ENCODE results near the gene NDUFS1. TPM values are rescaled to one million over a fixed set of nuclear protein-coding genes. Genes with fewer than 3 reads are reported as not detected.

The NDUFS1 gene
- total and polyA plus RNA-seq, 10 of the 15 experiments (the other 5 are each of a cell fraction or from before 2014, with no cell fraction given) = 62.6 to 108 (median 90.4) TPM

DNA sequence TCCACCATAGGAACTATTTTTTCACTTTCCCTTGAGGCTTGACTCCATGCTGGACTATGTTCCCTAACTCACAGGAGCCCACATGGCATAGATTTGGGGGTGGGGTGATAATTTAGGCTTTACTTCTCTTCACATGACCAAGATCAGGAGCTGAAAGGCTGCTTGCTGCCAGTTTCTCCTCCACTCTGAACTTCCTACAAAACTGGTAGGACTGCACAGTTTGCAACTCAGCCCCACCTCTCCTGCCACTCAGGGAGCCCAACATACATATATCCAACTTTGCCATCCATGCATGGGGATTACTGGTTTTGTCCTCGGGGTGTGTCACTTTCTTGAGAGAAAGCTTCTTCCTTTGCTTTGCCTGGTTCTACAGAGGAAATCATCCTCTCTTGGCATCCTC, 87.4 kb downstream of the NDUFS1 start (continued):
- TF ChIP-seq, protein P1, sequence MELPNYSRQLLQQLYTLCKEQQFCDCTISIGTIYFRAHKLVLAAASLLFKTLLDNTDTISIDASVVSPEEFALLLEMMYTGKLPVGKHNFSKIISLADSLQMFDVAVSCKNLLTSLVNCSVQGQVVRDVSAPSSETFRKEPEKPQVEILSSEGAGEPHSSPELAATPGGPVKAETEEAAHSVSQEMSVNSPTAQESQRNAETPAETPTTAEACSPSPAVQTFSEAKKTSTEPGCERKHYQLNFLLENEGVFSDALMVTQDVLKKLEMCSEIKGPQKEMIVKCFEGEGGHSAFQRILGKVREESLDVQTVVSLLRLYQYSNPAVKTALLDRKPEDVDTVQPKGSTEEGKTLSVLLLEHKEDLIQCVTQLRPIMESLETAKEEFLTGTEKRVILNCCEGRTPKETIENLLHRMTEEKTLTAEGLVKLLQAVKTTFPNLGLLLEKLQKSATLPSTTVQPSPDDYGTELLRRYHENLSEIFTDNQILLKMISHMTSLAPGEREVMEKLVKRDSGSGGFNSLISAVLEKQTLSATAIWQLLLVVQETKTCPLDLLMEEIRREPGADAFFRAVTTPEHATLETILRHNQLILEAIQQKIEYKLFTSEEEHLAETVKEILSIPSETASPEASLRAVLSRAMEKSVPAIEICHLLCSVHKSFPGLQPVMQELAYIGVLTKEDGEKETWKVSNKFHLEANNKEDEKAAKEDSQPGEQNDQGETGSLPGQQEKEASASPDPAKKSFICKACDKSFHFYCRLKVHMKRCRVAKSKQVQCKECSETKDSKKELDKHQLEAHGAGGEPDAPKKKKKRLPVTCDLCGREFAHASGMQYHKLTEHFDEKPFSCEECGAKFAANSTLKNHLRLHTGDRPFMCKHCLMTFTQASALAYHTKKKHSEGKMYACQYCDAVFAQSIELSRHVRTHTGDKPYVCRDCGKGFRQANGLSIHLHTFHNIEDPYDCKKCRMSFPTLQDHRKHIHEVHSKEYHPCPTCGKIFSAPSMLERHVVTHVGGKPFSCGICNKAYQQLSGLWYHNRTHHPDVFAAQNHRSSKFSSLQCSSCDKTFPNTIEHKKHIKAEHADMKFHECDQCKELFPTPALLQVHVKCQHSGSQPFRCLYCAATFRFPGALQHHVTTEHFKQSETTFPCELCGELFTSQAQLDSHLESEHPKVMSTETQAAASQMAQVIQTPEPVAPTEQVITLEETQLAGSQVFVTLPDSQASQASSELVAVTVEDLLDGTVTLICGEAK (IDR thresholded peaks at IDR 0.05; ENCODE audit: borderline replicate concordance) = no peak
- TF ChIP-seq TAF1 (IDR thresholded peaks at IDR 0.05; ENCODE audit: borderline replicate concordance, low read depth, low read length) (no peak), HDGF (IDR thresholded peaks at IDR 0.05) (no peak), HDAC2 (IDR thresholded peaks at IDR 0.05) (no peak), ETV6 (conservative IDR thresholded peaks at IDR 0.05 in 1 of 2, IDR thresholded peaks at IDR 0.05 in 1 of 2; ENCODE audit: borderline replicate concordance in 1 of 2, low read depth in 1 of 2) (no peak), ZNF384 (IDR thresholded peaks at IDR 0.05; ENCODE audit: borderline replicate concordance, low read depth, low read length) (no peak), PAX8 (IDR thresholded peaks at IDR 0.05) (no peak)

DNA sequence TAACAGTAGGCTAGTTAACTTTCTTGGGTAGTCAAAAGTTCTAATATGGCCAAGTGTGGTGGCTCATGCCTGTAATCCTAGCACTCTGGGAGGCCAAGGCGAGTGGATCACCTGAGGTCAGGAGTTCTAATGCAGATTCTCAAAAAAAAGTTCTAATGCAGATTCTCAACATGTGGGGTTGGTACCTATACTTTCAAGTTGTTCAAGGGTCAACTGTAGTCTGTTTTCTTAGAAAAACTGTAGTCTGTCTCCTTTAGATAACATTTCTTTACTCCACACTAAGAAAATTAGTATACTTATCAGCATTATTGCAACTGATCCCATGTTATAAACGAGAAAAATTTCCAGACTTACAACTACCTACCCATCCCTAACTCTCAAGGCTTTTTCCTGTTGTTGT, 89.8 kb downstream of the NDUFS1 start:
- Histone ChIP-seq H3K27ac (ENCODE audit: control insufficient read depth, insufficient read depth) (no peak overlapping the region), H3K79me2 (ENCODE audit: control insufficient read depth, insufficient read depth, low read length) (peaks cover 35% of the 10 kb centered on the region), H2AFZ (ENCODE audit: control insufficient read depth, low read depth, low read length) (no peak overlapping the region), H3K4me1 (ENCODE audit: control insufficient read depth, insufficient read depth, low read length) (no peaks in the 10 kb centered on the region), H3K4me2 (ENCODE audit: control insufficient read depth, insufficient read depth) (no peak overlapping the region), H3K4me3 (no peak overlapping the region), H4K20me1 (ENCODE audit: control insufficient read depth, insufficient read depth) (no peaks in the 10 kb centered on the region), H3K9me3 (replicated peaks; ENCODE audit: control insufficient read depth, insufficient read depth, low read length) (no peaks in the 10 kb centered on the region), H3K36me3 (ENCODE audit: control insufficient read depth in 2 of 2, insufficient read depth in 2 of 2, low read length in 1 of 2) (no peaks in the 10 kb centered on the region; a peak in 2 of 4 replicates), H3K27me3 (replicated peaks in 1 of 2; ENCODE audit: control insufficient read depth in 2 of 2, insufficient read depth in 2 of 2, low read length in 1 of 2) (no peaks in the 10 kb centered on the region), H3K9ac (ENCODE audit: control insufficient read depth, insufficient read depth, low read length) (no peak overlapping the region)
- DNase-seq (ENCODE audit: low read depth, low spot score) (no peak), ATAC-seq (no peak), FAIRE-seq (no peak)
- WGBS (ENCODE audit: insufficient coverage, insufficient replicate concordance, low lambda C conversion rate, missing lambda C conversion rate) = 70% methylated on average over 2 of the region's 2 CpGs
- ChIA-PET RAD21 (ENCODE audit: unreplicated experiment) (no interaction called here), CTCF (no interaction called here), POLR2A (no interaction called here), SMC1A (ENCODE audit: uncharacterized antibody, unreplicated experiment) (no interaction called here)
- in situ Hi-C loops (cut with MboI) = no loop called here
- intact Hi-C loops (cut with micrococcal nuclease; ENCODE audit: unreplicated experiment) = no loop called here
- no TSS peak for BruUV-seq (replicated peaks)
- TF ChIP-seq, protein P2, sequence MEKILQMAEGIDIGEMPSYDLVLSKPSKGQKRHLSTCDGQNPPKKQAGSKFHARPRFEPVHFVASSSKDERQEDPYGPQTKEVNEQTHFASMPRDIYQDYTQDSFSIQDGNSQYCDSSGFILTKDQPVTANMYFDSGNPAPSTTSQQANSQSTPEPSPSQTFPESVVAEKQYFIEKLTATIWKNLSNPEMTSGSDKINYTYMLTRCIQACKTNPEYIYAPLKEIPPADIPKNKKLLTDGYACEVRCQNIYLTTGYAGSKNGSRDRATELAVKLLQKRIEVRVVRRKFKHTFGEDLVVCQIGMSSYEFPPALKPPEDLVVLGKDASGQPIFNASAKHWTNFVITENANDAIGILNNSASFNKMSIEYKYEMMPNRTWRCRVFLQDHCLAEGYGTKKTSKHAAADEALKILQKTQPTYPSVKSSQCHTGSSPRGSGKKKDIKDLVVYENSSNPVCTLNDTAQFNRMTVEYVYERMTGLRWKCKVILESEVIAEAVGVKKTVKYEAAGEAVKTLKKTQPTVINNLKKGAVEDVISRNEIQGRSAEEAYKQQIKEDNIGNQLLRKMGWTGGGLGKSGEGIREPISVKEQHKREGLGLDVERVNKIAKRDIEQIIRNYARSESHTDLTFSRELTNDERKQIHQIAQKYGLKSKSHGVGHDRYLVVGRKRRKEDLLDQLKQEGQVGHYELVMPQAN (conservative IDR thresholded peaks at IDR 0.05) = no peak
- TF ChIP-seq NFXL1 (IDR thresholded peaks at IDR 0.05; ENCODE audit: borderline replicate concordance) (no peak), IRF4 (IDR thresholded peaks at IDR 0.05; ENCODE audit: low read depth, low read length) (no peak), SUZ12 (IDR thresholded peaks at IDR 0.05; ENCODE audit: unreplicated experiment) (no peak), TCF3 (IDR thresholded peaks at IDR 0.05; ENCODE audit: borderline replicate concordance, insufficient read depth, low read depth, low read length) (no peak), LARP7 (IDR thresholded peaks at IDR 0.05) (no peak), SRF (IDR thresholded peaks at IDR 0.05; ENCODE audit: low read depth in 2 of 2, low read length in 2 of 2) (no peak), FOXK2 (IDR thresholded peaks at IDR 0.05) (no peak)
- TF ChIP-seq, protein P3, sequence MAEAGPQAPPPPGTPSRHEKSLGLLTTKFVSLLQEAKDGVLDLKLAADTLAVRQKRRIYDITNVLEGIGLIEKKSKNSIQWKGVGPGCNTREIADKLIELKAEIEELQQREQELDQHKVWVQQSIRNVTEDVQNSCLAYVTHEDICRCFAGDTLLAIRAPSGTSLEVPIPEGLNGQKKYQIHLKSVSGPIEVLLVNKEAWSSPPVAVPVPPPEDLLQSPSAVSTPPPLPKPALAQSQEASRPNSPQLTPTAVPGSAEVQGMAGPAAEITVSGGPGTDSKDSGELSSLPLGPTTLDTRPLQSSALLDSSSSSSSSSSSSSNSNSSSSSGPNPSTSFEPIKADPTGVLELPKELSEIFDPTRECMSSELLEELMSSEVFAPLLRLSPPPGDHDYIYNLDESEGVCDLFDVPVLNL (IDR thresholded peaks at IDR 0.05; ENCODE audit: low read depth, low read length) = no peak

Measured in GM12878 (cell line).